ENCODE data around the gene OR1F1. TPM values are rescaled to one million over a fixed set of nuclear protein-coding genes. Genes with fewer than 3 reads are reported as not detected.

OR1F1 gene
- total and polyA plus RNA-seq, 2 donors (not counting 1 experiment from before 2014, with no cell fraction given), result 0.23 TPM; not detected in 1

GRCh38 chr16:3182608-3183444 lies 5.2 kb upstream of the OR1F1 start:
- peak overlapping the region; percentile 57 for H2AFZ ChIP-seq (ENCODE audit: low read length)
- peaks cover 5% of the 10 kb centered on the region for H3K27me3 ChIP-seq (ENCODE audit: control insufficient read depth, insufficient read depth, low read length)
- H3K27ac ChIP-seq (ENCODE audit: insufficient read depth, low read length), result no peak overlapping the region
- no peaks in the 10 kb centered on the region for H4K20me1 ChIP-seq (ENCODE audit: control insufficient read depth, extremely low read depth, insufficient read depth, low read length)
- TF ChIP-seq CTCF (conservative IDR thresholded peaks at IDR 0.05 in 1 of 2, IDR thresholded peaks at IDR 0.05 in 1 of 2; ENCODE audit: low read depth in 1 of 2, low read length in 2 of 2) (peak in 1 of 2 donors; percentile 41), EZH2 (IDR thresholded peaks at IDR 0.05; ENCODE audit: low read length, missing control alignments) (peak; percentile 56)
- H3K4me2 ChIP-seq (ENCODE audit: extremely low read depth, insufficient read depth, low read length), result peak overlapping the region; percentile 82
- H3K9ac ChIP-seq (ENCODE audit: insufficient read depth, low read length), result peak overlapping the region; percentile 20
- peak overlapping the region; percentile 41 to 61 (median 57) for H3K4me3 ChIP-seq (replicated peaks in 1 of 4; ENCODE audit: control extremely low read depth in 1 of 4, insufficient read depth in 1 of 4, low read depth in 3 of 4, low read length in 4 of 4)
- H3K4me1 ChIP-seq (ENCODE audit: control insufficient read depth, extremely low read depth, insufficient read depth, low read length), result peaks cover 6% of the 10 kb centered on the region
- DNase-seq (ENCODE audit: low read depth in 2 of 2), result peak; percentile 44 to 51
- H3K36me3 ChIP-seq (ENCODE audit: control insufficient read depth, insufficient read depth, low read length), result no peaks in the 10 kb centered on the region
- no peaks in the 10 kb centered on the region for H3K79me2 ChIP-seq (ENCODE audit: control insufficient read depth, insufficient read depth, low read length)
- H3K9me3 ChIP-seq (ENCODE audit: control insufficient read depth, insufficient read depth, low read depth, low read length), result no peaks in the 10 kb centered on the region

GRCh38 chr16:3183445-3184139 lies 4.4 kb upstream of the OR1F1 start:
- TF ChIP-seq EZH2 (IDR thresholded peaks at IDR 0.05; ENCODE audit: low read length, missing control alignments) (no peak), CTCF (conservative IDR thresholded peaks at IDR 0.05 in 1 of 2, IDR thresholded peaks at IDR 0.05 in 1 of 2; ENCODE audit: low read depth in 1 of 2, low read length in 2 of 2) (no peak)
- no peaks in the 10 kb centered on the region for H3K9me3 ChIP-seq (ENCODE audit: control insufficient read depth, insufficient read depth, low read depth, low read length)
- H4K20me1 ChIP-seq (ENCODE audit: control insufficient read depth, extremely low read depth, insufficient read depth, low read length), result no peaks in the 10 kb centered on the region
- H3K27ac ChIP-seq (ENCODE audit: insufficient read depth, low read length), result no peak overlapping the region
- H3K27me3 ChIP-seq (ENCODE audit: control insufficient read depth, insufficient read depth, low read length), result peaks cover 5% of the 10 kb centered on the region
- peak overlapping the region; percentile 41 to 61 (median 57) for H3K4me3 ChIP-seq (replicated peaks in 1 of 4; ENCODE audit: control extremely low read depth in 1 of 4, insufficient read depth in 1 of 4, low read depth in 3 of 4, low read length in 4 of 4)
- DNase-seq (ENCODE audit: low read depth in 2 of 2), result peak in 1 of 2 donors; percentile 28
- H3K4me1 ChIP-seq (ENCODE audit: control insufficient read depth, extremely low read depth, insufficient read depth, low read length), result peaks cover 6% of the 10 kb centered on the region
- no peak overlapping the region for H2AFZ ChIP-seq (ENCODE audit: low read length)
- no peaks in the 10 kb centered on the region for H3K79me2 ChIP-seq (ENCODE audit: control insufficient read depth, insufficient read depth, low read length)
- no peaks in the 10 kb centered on the region for H3K36me3 ChIP-seq (ENCODE audit: control insufficient read depth, insufficient read depth, low read length)
- peak overlapping the region; percentile 82 for H3K4me2 ChIP-seq (ENCODE audit: extremely low read depth, insufficient read depth, low read length)
- H3K9ac ChIP-seq (ENCODE audit: insufficient read depth, low read length), result no peak overlapping the region

GRCh38 chr16:3186946-3187690 lies 886 bp upstream of the OR1F1 start:
- H2AFZ ChIP-seq (ENCODE audit: low read length), result no peak overlapping the region
- H3K4me3 ChIP-seq (replicated peaks in 1 of 4; ENCODE audit: control extremely low read depth in 1 of 4, insufficient read depth in 1 of 4, low read depth in 3 of 4, low read length in 4 of 4), result no peak overlapping the region
- no peak overlapping the region for H3K9ac ChIP-seq (ENCODE audit: insufficient read depth, low read length)
- peaks cover 6% of the 10 kb centered on the region for H3K4me1 ChIP-seq (ENCODE audit: control insufficient read depth, extremely low read depth, insufficient read depth, low read length)
- no peak for DNase-seq (ENCODE audit: low read depth in 2 of 2)
- H3K79me2 ChIP-seq (ENCODE audit: control insufficient read depth, insufficient read depth, low read length), result no peaks in the 10 kb centered on the region
- H3K27ac ChIP-seq (ENCODE audit: insufficient read depth, low read length), result no peak overlapping the region
- H3K36me3 ChIP-seq (ENCODE audit: control insufficient read depth, insufficient read depth, low read length), result no peaks in the 10 kb centered on the region
- H4K20me1 ChIP-seq (ENCODE audit: control insufficient read depth, extremely low read depth, insufficient read depth, low read length), result no peaks in the 10 kb centered on the region
- H3K4me2 ChIP-seq (ENCODE audit: extremely low read depth, insufficient read depth, low read length), result no peak overlapping the region
- H3K9me3 ChIP-seq (ENCODE audit: control insufficient read depth, insufficient read depth, low read depth, low read length), result no peaks in the 10 kb centered on the region
- no peak for TF ChIP-seq CTCF (conservative IDR thresholded peaks at IDR 0.05 in 1 of 2, IDR thresholded peaks at IDR 0.05 in 1 of 2; ENCODE audit: low read depth in 1 of 2, low read length in 2 of 2)
- no peak for TF ChIP-seq EZH2 (IDR thresholded peaks at IDR 0.05; ENCODE audit: low read length, missing control alignments)
- peaks cover 4% of the 10 kb centered on the region for H3K27me3 ChIP-seq (ENCODE audit: control insufficient read depth, insufficient read depth, low read length)

Measured in fibroblast of lung (primary cell).